ENCODE data around the gene MAPK8.

DNA sequence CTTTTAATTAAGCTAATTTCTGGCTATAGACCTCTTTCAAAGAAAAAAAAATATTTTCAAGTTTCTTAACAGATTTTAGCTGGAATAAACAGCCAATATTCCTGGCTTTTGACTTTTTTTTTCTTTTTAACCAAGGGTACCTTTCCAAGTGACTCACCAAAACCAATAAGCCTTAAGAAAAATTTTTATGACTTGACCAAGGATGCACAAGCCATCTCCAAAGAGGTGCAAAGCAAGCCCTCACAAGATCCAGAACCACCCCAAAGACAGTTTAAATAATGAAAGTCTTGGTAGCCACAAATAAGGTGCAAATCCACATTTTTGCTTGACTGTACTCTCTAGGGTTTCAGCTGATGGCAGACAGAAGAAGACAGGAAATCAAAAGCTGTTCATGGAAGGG is 76.5 kb downstream of the MAPK8 start:
- TF ChIP-seq, protein P1, sequence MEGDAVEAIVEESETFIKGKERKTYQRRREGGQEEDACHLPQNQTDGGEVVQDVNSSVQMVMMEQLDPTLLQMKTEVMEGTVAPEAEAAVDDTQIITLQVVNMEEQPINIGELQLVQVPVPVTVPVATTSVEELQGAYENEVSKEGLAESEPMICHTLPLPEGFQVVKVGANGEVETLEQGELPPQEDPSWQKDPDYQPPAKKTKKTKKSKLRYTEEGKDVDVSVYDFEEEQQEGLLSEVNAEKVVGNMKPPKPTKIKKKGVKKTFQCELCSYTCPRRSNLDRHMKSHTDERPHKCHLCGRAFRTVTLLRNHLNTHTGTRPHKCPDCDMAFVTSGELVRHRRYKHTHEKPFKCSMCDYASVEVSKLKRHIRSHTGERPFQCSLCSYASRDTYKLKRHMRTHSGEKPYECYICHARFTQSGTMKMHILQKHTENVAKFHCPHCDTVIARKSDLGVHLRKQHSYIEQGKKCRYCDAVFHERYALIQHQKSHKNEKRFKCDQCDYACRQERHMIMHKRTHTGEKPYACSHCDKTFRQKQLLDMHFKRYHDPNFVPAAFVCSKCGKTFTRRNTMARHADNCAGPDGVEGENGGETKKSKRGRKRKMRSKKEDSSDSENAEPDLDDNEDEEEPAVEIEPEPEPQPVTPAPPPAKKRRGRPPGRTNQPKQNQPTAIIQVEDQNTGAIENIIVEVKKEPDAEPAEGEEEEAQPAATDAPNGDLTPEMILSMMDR (IDR thresholded peaks at IDR 0.05) = no peak
- TF ChIP-seq SMC3 (IDR thresholded peaks at IDR 0.05) = no peak
- no peak for TF ChIP-seq POLR2A (IDR thresholded peaks at IDR 0.05; ENCODE audit: low read length)
- TF ChIP-seq KDM1A (IDR thresholded peaks at IDR 0.05; ENCODE audit: low read depth) = no peak
- TF ChIP-seq, protein P2, sequence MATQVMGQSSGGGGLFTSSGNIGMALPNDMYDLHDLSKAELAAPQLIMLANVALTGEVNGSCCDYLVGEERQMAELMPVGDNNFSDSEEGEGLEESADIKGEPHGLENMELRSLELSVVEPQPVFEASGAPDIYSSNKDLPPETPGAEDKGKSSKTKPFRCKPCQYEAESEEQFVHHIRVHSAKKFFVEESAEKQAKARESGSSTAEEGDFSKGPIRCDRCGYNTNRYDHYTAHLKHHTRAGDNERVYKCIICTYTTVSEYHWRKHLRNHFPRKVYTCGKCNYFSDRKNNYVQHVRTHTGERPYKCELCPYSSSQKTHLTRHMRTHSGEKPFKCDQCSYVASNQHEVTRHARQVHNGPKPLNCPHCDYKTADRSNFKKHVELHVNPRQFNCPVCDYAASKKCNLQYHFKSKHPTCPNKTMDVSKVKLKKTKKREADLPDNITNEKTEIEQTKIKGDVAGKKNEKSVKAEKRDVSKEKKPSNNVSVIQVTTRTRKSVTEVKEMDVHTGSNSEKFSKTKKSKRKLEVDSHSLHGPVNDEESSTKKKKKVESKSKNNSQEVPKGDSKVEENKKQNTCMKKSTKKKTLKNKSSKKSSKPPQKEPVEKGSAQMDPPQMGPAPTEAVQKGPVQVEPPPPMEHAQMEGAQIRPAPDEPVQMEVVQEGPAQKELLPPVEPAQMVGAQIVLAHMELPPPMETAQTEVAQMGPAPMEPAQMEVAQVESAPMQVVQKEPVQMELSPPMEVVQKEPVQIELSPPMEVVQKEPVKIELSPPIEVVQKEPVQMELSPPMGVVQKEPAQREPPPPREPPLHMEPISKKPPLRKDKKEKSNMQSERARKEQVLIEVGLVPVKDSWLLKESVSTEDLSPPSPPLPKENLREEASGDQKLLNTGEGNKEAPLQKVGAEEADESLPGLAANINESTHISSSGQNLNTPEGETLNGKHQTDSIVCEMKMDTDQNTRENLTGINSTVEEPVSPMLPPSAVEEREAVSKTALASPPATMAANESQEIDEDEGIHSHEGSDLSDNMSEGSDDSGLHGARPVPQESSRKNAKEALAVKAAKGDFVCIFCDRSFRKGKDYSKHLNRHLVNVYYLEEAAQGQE (IDR thresholded peaks at IDR 0.05) = no peak
- no peak for TF ChIP-seq CEBPB (IDR thresholded peaks at IDR 0.05)
- no peak for TF ChIP-seq CHD2 (IDR thresholded peaks at IDR 0.05; ENCODE audit: low read length, partially characterized antibody)

Data from A549 (cell line).